GM12878 (cell line): Measurements from ENCODE around the gene SHISA7. TPM values are rescaled to one million over a fixed set of nuclear protein-coding genes. Genes with fewer than 3 reads are reported as not detected.

Source experiments
- ATAC-seq: fragments of 200-7000 bp; cut with Tn5 transposase; 3 replicates; pipeline ENCODE4 v1.9.1; 2020; ENCODE audit warnings: mild to moderate bottlenecking, moderate library complexity
- BruUV-seq: library from RNA; stranded (reverse); fragments of 400-500 nt; replicated peaks from 2 replicates; lab custom pipeline; 2021; lab: Mats Ljungman, UMichigan
- CTCF ChIA-PET: fragments of 300-600 bp; sonication (Branson Sonifier 250); formaldehyde crosslinking; extraction: SDS; loops from one replicate; lab custom pipeline; 2021; ENCODE audit warnings: inconsistent platforms; lab: Yijun Ruan, JAX
- POLR2A ChIA-PET: fragments of 350-600 bp; formaldehyde crosslinking; extraction: SDS; loops from one replicate; lab custom pipeline; 2021; ENCODE audit warnings: inconsistent platforms; lab: Charles Lee
- RAD21 ChIA-PET: fragments of 300-600 bp; sonication (Branson Sonifier 250); formaldehyde crosslinking; loops from one replicate; lab custom pipeline; 2023; ENCODE audit warnings: antibody characterized with exemption; ENCODE audit not compliant: unreplicated experiment; lab: Charles Lee
- SMC1A ChIA-PET: fragments of 300-600 bp; sonication (Branson Sonifier 250); formaldehyde crosslinking; loops from one replicate; lab custom pipeline; 2023; ENCODE audit not compliant: unreplicated experiment, uncharacterized antibody; lab: Charles Lee
- DNase-seq: peaks from one replicate; pipeline ENCODE4 v3.0.0-alpha.2; 2011; ENCODE audit warnings: low read depth, low spot score
- FAIRE-seq: peaks from 3 replicates; lab custom pipeline; 2011; peaks lifted over from hg19 to GRCh38; lab: Jason Lieb, UNC
- H2AFZ ChIP-seq: 2 replicates; pipeline ENCODE4 v1.6.0; 2011; ENCODE audit warnings: low read depth, low read length, control low read depth; ENCODE audit not compliant: control insufficient read depth
- H3K27ac ChIP-seq: 2 replicates; pipeline ENCODE4 v1.5.1; 2011; ENCODE audit warnings: control low read depth; ENCODE audit not compliant: control insufficient read depth, insufficient read depth
- H3K27me3 ChIP-seq, 2 experiments: replicated peaks in 1 of 2; 2 replicates each; pipeline versions ENCODE4 v1.6.0 to v1.6.1; 2011; ENCODE audit warnings: low read length in 1 of 2; ENCODE audit not compliant: control insufficient read depth in 2 of 2, insufficient read depth in 2 of 2
- H3K36me3 ChIP-seq, 2 experiments: 2 replicates each; pipeline ENCODE4 v1.5.1; 2011; ENCODE audit warnings: low read length in 1 of 2; ENCODE audit not compliant: control insufficient read depth in 2 of 2, insufficient read depth in 2 of 2
- H3K4me1 ChIP-seq: 2 replicates; pipeline ENCODE4 v1.6.1; 2011; ENCODE audit warnings: mild to moderate bottlenecking, low read length, moderate library complexity, mixed read lengths; ENCODE audit not compliant: control insufficient read depth, insufficient read depth
- H3K4me2 ChIP-seq: 2 replicates; pipeline ENCODE4 v1.6.0; 2011; ENCODE audit warnings: control low read depth; ENCODE audit not compliant: control insufficient read depth, insufficient read depth
- H3K4me3 ChIP-seq: fragments of 200-600 bp; sonication (generic); 2 replicates; pipeline ENCODE4 v1.5.1; 2016
- H3K79me2 ChIP-seq: 2 replicates; pipeline ENCODE4 v1.6.0; 2011; ENCODE audit warnings: low read length; ENCODE audit not compliant: control insufficient read depth, insufficient read depth
- H3K9ac ChIP-seq: 2 replicates; pipeline ENCODE4 v1.8.0; 2011; ENCODE audit warnings: low read length, control low read depth, mixed read lengths; ENCODE audit not compliant: control insufficient read depth, insufficient read depth
- H3K9me3 ChIP-seq: replicated peaks from 3 replicates; pipeline ENCODE4 v1.5.1; 2011; ENCODE audit warnings: mild to moderate bottlenecking, low read length; ENCODE audit not compliant: control insufficient read depth, insufficient read depth
- H4K20me1 ChIP-seq: 2 replicates; pipeline ENCODE4 v1.6.0; 2011; ENCODE audit not compliant: control insufficient read depth, insufficient read depth
- BHLHE40 ChIP-seq, 2 experiments: fragments of 450-650 bp in 1 of 2; IDR thresholded peaks; 2 replicates each; pipeline ENCODE4 v1.6.1; 2011 to 2017; ENCODE audit warnings: low read depth in 2 of 2, borderline replicate concordance in 1 of 2, improper control_type of control experiment in 1 of 2, low read length in 1 of 2, mild to moderate bottlenecking in 1 of 2
- CHD1 ChIP-seq: IDR thresholded peaks from 2 replicates; pipeline ENCODE4 v1.6.1; 2012; ENCODE audit warnings: low read depth, low read length, improper control_type of control experiment
- FOS ChIP-seq: IDR thresholded peaks from 3 replicates; pipeline ENCODE4 v1.6.1; 2011; ENCODE audit warnings: borderline replicate concordance; ENCODE audit not compliant: insufficient read length; ENCODE audit errors: extremely low read depth
- FOXM1 ChIP-seq: IDR thresholded peaks from 2 replicates; pipeline ENCODE4 v1.6.1; 2012; ENCODE audit warnings: low read depth, mild to moderate bottlenecking, inconsistent platforms, low read length, moderate library complexity
- KDM1A ChIP-seq: fragments of 200-600 bp; sonication (generic); IDR thresholded peaks from 2 replicates; pipeline ENCODE4 v1.6.1; 2016; ENCODE audit warnings: borderline replicate concordance
- MYC ChIP-seq: IDR thresholded peaks from 2 replicates; pipeline ENCODE4 v1.6.1; 2011; ENCODE audit warnings: mild to moderate bottlenecking, low read length, moderate library complexity, inconsistent platforms; ENCODE audit not compliant: insufficient read depth, insufficient replicate concordance, insufficient read length, severe bottlenecking
- NR2F1 ChIP-seq: fragments of 450-650 bp; conservative IDR thresholded peaks from 2 replicates; pipeline ENCODE4 v1.6.1; 2017; ENCODE audit warnings: mild to moderate bottlenecking
- POU2F2 ChIP-seq: IDR thresholded peaks from 3 replicates; pipeline ENCODE4 v1.6.1; 2011; ENCODE audit warnings: low read depth, mild to moderate bottlenecking, low read length, borderline replicate concordance
- RCOR1 ChIP-seq: conservative IDR thresholded peaks from 2 replicates; pipeline ENCODE4 v1.6.1; 2012; ENCODE audit warnings: low read depth, low read length, improper control_type of control experiment
- RUNX3 ChIP-seq: IDR thresholded peaks from 2 replicates; pipeline ENCODE4 v1.6.1; 2012; ENCODE audit warnings: low read length, inconsistent platforms
- SIX5 ChIP-seq: IDR thresholded peaks from 2 replicates; pipeline ENCODE4 v1.6.1; 2011; ENCODE audit warnings: mild to moderate bottlenecking, low read depth, low read length, moderate library complexity; ENCODE audit not compliant: severe bottlenecking
- SREBF2 ChIP-seq: IDR thresholded peaks from 2 replicates; pipeline ENCODE4 v1.6.1; 2012; ENCODE audit warnings: mild to moderate bottlenecking, low read length
- ZZZ3 ChIP-seq: IDR thresholded peaks from 2 replicates; pipeline ENCODE4 v1.6.1; 2011; ENCODE audit warnings: low read depth; ENCODE audit not compliant: control insufficient read depth, insufficient read length
- WGBS: methylation state at CpG from one replicate; pipeline ENCODE4 v1.1.6; 2016; ENCODE audit warnings: low lambda C conversion rate; ENCODE audit not compliant: insufficient replicate concordance, insufficient coverage; ENCODE audit errors: missing lambda C conversion rate; 5-methylcytosine and 5-hydroxymethylcytosine counted together
- in situ Hi-C: fragments of 300-500 bp; cut with MboI; formaldehyde crosslinking; loops from 9 replicates; pipeline ENCODE4 v1.14.3; 2018; ENCODE audit warnings: mixed read lengths
- intact Hi-C: fragments of 100-400 bp; cut with micrococcal nuclease; formaldehyde crosslinking; loops from one replicate; pipeline ENCODE4 v1.14.2; 2022; ENCODE audit not compliant: unreplicated experiment
- polyA plus RNA-seq, 11 experiments: library from polyadenylated mRNA; depleted of rRNA in 4 of 11; unstranded in 6 of 11; stranded (reverse) in 5 of 11; fragments of >200 nt; fragmentation: Nextera tagmentation in 4 of 11; fragmentation: Illumina TruSeq in 1 of 11; extraction: Ambion mirVana in 4 of 11; extraction: Trizol in 1 of 11; gene quantifications; 1 replicate in 1 of 11; 2 replicates in 10 of 11; pipeline versions ENCODE4 v1.2.1 to v1.2.3, GENCODE V29; 2011 to 2016; ENCODE audit warnings: inconsistent platforms in 2 of 11, missing spikeins in 2 of 11, low read depth in 1 of 11
- total RNA-seq, 4 experiments: library from RNA; depleted of rRNA in 3 of 4; stranded (reverse); fragments of >200 nt in 3 of 4; fragmentation: Illumina TruSeq in 1 of 4; extraction: Trizol in 1 of 4; gene quantifications; 2 replicates each; pipeline versions ENCODE4 v1.2.1 to v1.2.3, GENCODE V29; 2013 to 2021
- TF ChIP-seq, protein P1 (sequence below): fragments of 450-650 bp; IDR thresholded peaks from 2 replicates; pipeline ENCODE4 v1.6.1; 2017; ENCODE audit warnings: low read depth, mild to moderate bottlenecking, moderate library complexity
- TF ChIP-seq, protein P2 (sequence below): fragments of 450-650 bp; conservative IDR thresholded peaks from 2 replicates; pipeline ENCODE4 v1.6.1; 2017; ENCODE audit warnings: mild to moderate bottlenecking, moderate library complexity

The SHISA7 gene
- total and polyA plus RNA-seq, 10 of the 15 experiments (the other 5 are each of a cell fraction or from before 2014, with no cell fraction given) = 0.03 TPM; not detected in 9

DNA sequence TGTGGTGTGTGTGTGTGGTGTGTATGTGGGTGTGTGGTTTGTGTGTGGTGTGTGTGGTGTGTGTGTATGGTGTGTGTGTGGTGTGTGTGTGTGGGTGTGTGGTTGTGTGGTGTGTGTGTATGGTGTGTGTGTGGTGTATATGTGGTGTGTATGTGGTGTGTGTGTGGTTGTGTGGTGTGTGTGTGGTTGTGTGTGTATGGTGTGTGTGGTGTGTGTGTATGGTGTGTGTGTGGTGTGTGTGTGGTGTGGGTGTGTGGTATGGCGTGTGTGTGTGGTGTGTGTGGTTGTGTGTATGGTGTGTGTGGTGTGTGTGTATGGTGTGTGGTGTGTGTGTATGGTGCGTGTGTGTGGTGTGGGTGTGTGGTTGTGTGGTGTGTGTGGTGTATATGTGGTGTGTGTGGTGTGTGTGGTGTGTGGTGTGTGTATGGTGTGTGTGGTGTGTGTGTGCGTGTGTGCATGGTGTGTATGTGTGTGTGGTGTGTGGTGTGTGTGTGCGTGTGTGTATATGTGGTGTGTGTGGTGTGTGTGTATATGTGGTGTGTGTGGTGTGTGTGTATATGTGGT is 8.7 kb downstream of the SHISA7 start:
- RAD21 ChIA-PET = no interaction called here
- FAIRE-seq = no peak
- Histone ChIP-seq H3K27me3 (no peaks in the 10 kb centered on the region), H3K9ac (no peak overlapping the region), H3K4me2 (no peak overlapping the region), H3K79me2 (no peaks in the 10 kb centered on the region), H3K9me3 (no peaks in the 10 kb centered on the region; the same call in 2 of the 3 replicates), H3K4me3 (no peak overlapping the region), H2AFZ (no peak overlapping the region), H3K27ac (no peak overlapping the region), H4K20me1 (no peaks in the 10 kb centered on the region), H3K4me1 (no peaks in the 10 kb centered on the region; the same call in 1 of the 2 replicates), H3K36me3 (no peaks in the 10 kb centered on the region)
- peak; percentile 21; the same call in 1 of the 2 replicates for TF ChIP-seq RUNX3
- TF ChIP-seq, protein P1, sequence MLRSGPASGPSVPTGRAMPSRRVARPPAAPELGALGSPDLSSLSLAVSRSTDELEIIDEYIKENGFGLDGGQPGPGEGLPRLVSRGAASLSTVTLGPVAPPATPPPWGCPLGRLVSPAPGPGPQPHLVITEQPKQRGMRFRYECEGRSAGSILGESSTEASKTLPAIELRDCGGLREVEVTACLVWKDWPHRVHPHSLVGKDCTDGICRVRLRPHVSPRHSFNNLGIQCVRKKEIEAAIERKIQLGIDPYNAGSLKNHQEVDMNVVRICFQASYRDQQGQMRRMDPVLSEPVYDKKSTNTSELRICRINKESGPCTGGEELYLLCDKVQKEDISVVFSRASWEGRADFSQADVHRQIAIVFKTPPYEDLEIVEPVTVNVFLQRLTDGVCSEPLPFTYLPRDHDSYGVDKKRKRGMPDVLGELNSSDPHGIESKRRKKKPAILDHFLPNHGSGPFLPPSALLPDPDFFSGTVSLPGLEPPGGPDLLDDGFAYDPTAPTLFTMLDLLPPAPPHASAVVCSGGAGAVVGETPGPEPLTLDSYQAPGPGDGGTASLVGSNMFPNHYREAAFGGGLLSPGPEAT = no peak
- 79% methylated on average over 3 of the region's 4 CpGs for WGBS
- no peak for DNase-seq
- in situ Hi-C loops (no loop called here), intact Hi-C loops (no loop called here)
- SMC1A ChIA-PET = no interaction called here
- ATAC-seq = no peak
- POLR2A ChIA-PET = no interaction called here
- CTCF ChIA-PET = no interaction called here
- no TSS peak for BruUV-seq

- Histone ChIP-seq H3K9me3 (no peaks in the 10 kb centered on the region; the same call in 2 of the 3 replicates), H3K36me3 (no peaks in the 10 kb centered on the region), H3K79me2 (no peaks in the 10 kb centered on the region), H4K20me1 (no peaks in the 10 kb centered on the region), H3K4me3 (no peak overlapping the region), H3K27me3 (no peaks in the 10 kb centered on the region), H3K27ac (no peak overlapping the region), H3K9ac (no peak overlapping the region), H2AFZ (no peak overlapping the region), H3K4me2 (no peak overlapping the region), H3K4me1 (no peaks in the 10 kb centered on the region; the same call in 1 of the 2 replicates)
- WGBS = 82% methylated on average over 16 of the region's 48 CpGs
- BruUV-seq = no TSS peak
- intact Hi-C loops = no loop called here
- POLR2A ChIA-PET = no interaction called here
- RAD21 ChIA-PET = no interaction called here
- FAIRE-seq (no peak), ATAC-seq (no peak), DNase-seq (no peak)
- CTCF ChIA-PET = no interaction called here
- SMC1A ChIA-PET = no interaction called here
- in situ Hi-C loops = no loop called here
- no peak for TF ChIP-seq KDM1A
- TF ChIP-seq, protein P2, sequence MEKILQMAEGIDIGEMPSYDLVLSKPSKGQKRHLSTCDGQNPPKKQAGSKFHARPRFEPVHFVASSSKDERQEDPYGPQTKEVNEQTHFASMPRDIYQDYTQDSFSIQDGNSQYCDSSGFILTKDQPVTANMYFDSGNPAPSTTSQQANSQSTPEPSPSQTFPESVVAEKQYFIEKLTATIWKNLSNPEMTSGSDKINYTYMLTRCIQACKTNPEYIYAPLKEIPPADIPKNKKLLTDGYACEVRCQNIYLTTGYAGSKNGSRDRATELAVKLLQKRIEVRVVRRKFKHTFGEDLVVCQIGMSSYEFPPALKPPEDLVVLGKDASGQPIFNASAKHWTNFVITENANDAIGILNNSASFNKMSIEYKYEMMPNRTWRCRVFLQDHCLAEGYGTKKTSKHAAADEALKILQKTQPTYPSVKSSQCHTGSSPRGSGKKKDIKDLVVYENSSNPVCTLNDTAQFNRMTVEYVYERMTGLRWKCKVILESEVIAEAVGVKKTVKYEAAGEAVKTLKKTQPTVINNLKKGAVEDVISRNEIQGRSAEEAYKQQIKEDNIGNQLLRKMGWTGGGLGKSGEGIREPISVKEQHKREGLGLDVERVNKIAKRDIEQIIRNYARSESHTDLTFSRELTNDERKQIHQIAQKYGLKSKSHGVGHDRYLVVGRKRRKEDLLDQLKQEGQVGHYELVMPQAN = no peak
- no peak for TF ChIP-seq BHLHE40 (IDR thresholded peaks at IDR 0.05; ENCODE audit: borderline replicate concordance in 1 of 2, low read depth in 2 of 2, low read length in 1 of 2)
- TF ChIP-seq SREBF2 = no peak
- no peak for TF ChIP-seq SIX5
- no peak for TF ChIP-seq MYC
- TF ChIP-seq FOS = no peak
- no peak for TF ChIP-seq NR2F1
- TF ChIP-seq POU2F2 = no peak
- no peak for TF ChIP-seq ZZZ3
- TF ChIP-seq RCOR1 = no peak
- no peak for TF ChIP-seq CHD1
- no peak for TF ChIP-seq FOXM1
These were observed 9.8 kb downstream of the SHISA7 start for GRCh38 chr19:55433292-55433691.
